Hepatocyte (in vitro differentiated cells): ENCODE results near the gene TMEM8B.

ENCODE experiments used
- EZH2 ChIP-seq: fragments of 200-600 bp; sonication (generic); IDR thresholded peaks from 2 replicates; pipeline ENCODE4 v1.6.1; 2016; ENCODE audit warnings: antibody characterized with exemption, mild to moderate bottlenecking, borderline replicate concordance
- EZH2phosphoT487 ChIP-seq: fragments of 200-600 bp; sonication (generic); IDR thresholded peaks from one replicate; pipeline ENCODE4 v1.6.1; 2018; ENCODE audit warnings: antibody characterized with exemption, mild to moderate bottlenecking, low read depth, moderate library complexity; ENCODE audit not compliant: unreplicated experiment, severe bottlenecking
- TF ChIP-seq, protein P1 (sequence below): fragments of 200-600 bp; sonication (generic); IDR thresholded peaks from 2 replicates; pipeline ENCODE4 v1.5.1; 2016; ENCODE audit warnings: antibody characterized with exemption, mild to moderate bottlenecking; ENCODE audit not compliant: poor library complexity

DNA sequence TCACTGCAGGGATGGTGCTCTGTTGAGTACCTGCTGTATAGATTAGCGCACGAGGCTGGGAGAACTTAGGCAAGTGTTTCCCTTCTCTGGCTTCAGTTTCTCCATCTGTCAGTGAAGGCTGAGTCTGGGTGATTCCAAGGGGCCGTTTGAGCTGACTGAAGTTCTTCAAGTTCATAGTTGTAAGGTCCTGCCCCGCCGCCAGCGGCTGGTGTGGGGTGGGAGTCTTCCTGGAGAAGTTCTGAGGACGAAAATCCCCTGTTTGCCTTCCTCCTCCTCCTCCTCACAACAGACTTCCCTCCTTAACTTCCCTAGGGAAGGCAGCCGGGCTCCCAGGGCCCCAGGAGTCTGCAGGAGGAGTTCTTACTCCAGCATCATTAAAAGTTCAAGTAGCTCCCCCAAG is 75.3 kb downstream of the TMEM8B start:
- TF ChIP-seq, protein P1, sequence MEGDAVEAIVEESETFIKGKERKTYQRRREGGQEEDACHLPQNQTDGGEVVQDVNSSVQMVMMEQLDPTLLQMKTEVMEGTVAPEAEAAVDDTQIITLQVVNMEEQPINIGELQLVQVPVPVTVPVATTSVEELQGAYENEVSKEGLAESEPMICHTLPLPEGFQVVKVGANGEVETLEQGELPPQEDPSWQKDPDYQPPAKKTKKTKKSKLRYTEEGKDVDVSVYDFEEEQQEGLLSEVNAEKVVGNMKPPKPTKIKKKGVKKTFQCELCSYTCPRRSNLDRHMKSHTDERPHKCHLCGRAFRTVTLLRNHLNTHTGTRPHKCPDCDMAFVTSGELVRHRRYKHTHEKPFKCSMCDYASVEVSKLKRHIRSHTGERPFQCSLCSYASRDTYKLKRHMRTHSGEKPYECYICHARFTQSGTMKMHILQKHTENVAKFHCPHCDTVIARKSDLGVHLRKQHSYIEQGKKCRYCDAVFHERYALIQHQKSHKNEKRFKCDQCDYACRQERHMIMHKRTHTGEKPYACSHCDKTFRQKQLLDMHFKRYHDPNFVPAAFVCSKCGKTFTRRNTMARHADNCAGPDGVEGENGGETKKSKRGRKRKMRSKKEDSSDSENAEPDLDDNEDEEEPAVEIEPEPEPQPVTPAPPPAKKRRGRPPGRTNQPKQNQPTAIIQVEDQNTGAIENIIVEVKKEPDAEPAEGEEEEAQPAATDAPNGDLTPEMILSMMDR, result no peak
- no peak for TF ChIP-seq EZH2
- TF ChIP-seq EZH2phosphoT487, result no peak
